Epithelial cell of proximal tubule (primary cell): ENCODE data around the gene CTNNA2. TPM values are rescaled to one million over a fixed set of nuclear protein-coding genes. Genes with fewer than 3 reads are reported as not detected.

Experiments
- DNase-seq: peaks from one replicate; pipeline ENCODE4 v3.0.0-alpha.2; 2011; ENCODE audit warnings: low read depth
- H3K4me3 ChIP-seq: 2 replicates; pipeline ENCODE4 v1.5.1; 2011; ENCODE audit warnings: low read depth, mild to moderate bottlenecking, low read length
- total RNA-seq: library from RNA; depleted of rRNA; stranded (reverse); fragments of >200 nt; gene quantifications from 2 replicates; pipeline ENCODE4 v1.2.3, GENCODE V29; 2015
- TF ChIP-seq, protein P1 (sequence below): conservative IDR thresholded peaks from 2 replicates; pipeline ENCODE4 v1.5.1; 2012; ENCODE audit warnings: low read depth, mild to moderate bottlenecking, low read length

CTNNA2 gene
- total RNA-seq, 1 donor from 2014 or later: 0.06 TPM

DNA sequence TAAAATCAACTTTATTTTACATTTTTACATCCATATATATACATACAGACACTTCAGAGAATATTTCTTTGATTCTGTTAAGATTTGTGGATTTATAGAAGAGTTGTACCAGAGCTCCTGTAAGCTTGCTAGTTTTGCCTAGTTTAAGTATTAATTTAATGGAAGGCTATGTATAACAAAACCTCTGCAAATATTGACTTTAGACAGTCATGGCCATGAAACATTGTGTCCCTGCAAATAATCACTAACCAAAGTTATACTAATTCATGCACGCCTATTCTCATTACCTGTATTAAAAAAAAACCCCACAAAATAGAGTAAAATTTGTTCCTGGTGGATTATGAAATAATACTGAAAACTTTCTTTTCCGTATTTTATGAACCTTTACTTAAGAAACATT, 379.3 kb downstream of the CTNNA2 start:
- TF ChIP-seq, protein P1, sequence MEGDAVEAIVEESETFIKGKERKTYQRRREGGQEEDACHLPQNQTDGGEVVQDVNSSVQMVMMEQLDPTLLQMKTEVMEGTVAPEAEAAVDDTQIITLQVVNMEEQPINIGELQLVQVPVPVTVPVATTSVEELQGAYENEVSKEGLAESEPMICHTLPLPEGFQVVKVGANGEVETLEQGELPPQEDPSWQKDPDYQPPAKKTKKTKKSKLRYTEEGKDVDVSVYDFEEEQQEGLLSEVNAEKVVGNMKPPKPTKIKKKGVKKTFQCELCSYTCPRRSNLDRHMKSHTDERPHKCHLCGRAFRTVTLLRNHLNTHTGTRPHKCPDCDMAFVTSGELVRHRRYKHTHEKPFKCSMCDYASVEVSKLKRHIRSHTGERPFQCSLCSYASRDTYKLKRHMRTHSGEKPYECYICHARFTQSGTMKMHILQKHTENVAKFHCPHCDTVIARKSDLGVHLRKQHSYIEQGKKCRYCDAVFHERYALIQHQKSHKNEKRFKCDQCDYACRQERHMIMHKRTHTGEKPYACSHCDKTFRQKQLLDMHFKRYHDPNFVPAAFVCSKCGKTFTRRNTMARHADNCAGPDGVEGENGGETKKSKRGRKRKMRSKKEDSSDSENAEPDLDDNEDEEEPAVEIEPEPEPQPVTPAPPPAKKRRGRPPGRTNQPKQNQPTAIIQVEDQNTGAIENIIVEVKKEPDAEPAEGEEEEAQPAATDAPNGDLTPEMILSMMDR: no peak
- DNase-seq: no peak
- no peak overlapping the region for H3K4me3 ChIP-seq

DNA sequence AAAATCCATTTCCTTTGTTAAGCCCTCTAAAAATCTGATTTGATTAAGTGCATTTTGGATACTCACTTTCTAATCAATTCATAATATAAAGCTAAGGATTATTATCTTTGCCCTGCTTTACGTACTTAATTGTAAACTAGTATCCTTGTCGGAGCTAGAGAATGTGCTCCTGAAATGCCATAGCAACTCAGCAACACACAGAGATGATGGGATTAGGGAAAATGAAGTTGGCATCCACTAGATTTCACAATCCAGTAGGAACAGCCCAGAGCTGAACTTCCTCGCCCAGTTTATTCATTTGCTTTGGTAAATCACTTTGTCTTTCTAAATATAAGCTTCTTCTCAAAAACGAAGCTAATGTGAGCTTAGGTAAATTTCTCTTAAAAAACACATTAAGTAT, 386.3 kb downstream of the CTNNA2 start:
- no peak for DNase-seq
- no peak overlapping the region for H3K4me3 ChIP-seq
- TF ChIP-seq, protein P1: no peak

DNA sequence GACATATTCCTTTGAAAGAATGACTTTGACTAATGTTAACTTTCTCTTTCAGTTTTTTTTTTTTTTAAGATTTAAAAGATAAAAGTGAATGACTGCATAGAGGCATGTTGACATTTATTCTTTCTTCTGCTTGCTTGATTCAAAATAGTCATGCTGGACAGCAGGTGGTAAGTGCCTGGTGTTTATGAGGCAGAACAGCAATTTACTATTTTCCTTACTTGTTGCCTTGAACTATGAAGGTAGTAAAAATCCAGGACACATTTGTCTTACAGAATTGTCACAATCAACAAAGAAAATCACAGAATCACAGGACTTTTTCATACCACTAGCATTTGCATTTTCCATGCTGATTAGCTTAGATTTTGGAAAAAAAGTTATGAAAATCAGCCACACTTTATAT, 388.3 kb downstream of the CTNNA2 start:
- no peak overlapping the region for H3K4me3 ChIP-seq
- no peak for DNase-seq
- TF ChIP-seq, protein P1: no peak

DNA sequence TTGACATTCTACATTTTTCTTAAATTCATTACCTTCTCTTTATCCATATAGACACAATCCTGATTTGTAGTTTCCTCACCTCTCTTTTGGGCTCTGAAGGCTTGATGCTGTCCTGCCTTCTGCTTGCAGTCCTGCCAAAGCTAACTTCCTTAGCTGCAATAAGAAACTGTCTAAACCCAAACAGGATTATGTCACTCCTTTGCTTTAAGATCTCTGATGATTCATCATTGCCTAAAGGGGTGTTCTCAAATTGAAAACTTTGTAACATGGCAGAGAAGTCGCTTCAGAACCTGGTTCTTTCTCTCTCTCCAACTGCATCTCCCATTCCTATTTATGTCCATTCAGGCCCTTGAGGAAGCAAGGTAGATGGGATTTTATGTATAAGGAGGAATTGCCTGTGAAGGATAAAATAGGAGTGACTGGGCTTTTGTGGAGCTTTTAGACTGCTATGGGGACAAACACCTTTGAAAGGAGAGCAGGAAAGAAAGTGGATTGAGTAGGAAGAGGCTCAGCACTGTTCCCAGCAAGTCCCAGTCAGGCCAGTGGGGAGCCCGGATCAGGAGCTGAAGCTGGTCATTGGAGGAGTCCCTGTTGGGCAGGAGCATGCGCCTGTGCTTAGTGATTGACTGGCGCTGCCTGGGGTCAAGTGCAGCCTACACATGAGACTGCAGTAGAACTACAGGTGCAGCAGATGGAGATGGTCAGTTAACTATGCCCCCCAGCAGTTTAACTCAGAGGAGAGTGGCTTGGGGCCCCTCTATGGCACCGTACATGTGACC, 390.6 kb downstream of the CTNNA2 start:
- no peak for DNase-seq

DNA sequence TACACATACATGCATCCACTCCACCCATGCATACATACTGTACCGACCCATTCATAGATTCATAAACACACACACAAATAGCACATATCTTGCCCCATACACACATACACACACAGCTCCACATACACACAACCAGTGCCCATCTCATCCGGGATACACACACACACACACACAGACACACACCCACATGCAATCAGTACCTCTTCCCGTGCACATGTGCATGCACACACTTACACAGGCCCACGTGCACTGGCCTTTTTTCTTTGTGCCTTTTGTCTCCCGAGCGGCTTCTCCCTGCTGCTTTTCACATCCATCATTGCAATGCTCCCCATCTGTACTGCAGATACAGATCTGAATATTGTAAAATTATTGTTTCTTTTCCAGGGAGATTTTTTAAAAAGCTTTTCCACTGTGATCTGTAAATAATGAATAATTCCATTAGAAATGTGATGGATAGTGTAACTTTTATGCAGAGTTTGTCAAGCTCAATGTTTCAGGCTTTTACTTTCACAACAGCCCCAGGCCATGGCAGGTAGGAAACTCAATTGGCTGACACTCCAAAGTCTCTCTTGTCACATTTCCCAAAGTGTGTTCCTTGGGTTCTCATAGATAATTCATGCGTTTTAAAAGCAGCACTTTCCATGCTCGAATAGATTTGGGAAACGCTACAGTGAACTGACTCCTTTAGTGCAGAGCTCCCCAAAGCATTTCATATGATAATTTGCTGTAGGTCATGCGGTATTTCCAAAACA, 393.5 kb downstream of the CTNNA2 start:
- DNase-seq: no peak
- TF ChIP-seq, protein P1: no peak

More for the DNA sequence above, 390.6 kb downstream of the CTNNA2 start:
- TF ChIP-seq, protein P1: no peak
- H3K4me3 ChIP-seq: no peak overlapping the region

DNA sequence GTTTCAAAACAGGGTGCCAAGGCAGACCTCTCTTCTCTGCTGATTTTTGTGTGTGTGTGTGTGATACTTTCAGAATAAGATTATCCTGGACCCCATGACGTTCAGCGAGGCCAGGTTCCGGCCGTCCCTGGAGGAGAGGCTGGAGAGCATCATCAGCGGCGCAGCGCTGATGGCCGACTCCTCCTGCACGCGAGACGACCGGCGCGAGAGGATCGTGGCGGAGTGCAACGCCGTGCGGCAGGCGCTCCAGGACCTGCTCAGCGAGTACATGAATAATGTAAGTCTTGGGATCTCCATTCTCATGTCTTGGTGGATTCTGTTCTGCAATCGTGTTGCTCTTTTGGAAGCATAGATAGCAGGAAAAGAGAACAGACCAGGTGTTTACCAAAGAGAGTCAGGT, 396.7 kb downstream of the CTNNA2 start:
- DNase-seq: no peak
- TF ChIP-seq, protein P1: no peak
- H3K4me3 ChIP-seq: no peak overlapping the region

More for the DNA sequence above, 393.5 kb downstream of the CTNNA2 start:
- H3K4me3 ChIP-seq: no peak overlapping the region

DNA sequence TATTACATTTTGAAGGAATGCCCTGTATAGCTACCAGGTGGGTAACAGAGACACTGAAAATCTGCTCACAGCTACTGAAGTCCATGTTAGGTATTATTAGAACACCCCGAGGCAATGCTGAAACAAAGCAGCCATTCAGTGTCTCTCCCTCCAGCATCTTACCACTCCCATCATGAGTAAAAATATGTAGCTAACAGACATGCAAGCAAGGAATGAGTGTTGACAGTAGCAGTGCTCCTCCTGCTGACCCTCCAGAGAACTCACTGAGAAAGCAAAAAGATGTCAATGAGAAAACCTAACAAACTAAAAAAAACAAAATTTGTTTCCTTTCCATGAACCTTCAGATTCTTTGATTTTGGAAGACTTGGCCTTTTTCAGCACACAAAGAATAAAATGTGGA, 397.8 kb downstream of the CTNNA2 start:
- TF ChIP-seq, protein P1: no peak
- H3K4me3 ChIP-seq: no peak overlapping the region
- no peak for DNase-seq
